Measurements from ENCODE around the gene CARMIL3.

The CARMIL3 gene

DNA sequence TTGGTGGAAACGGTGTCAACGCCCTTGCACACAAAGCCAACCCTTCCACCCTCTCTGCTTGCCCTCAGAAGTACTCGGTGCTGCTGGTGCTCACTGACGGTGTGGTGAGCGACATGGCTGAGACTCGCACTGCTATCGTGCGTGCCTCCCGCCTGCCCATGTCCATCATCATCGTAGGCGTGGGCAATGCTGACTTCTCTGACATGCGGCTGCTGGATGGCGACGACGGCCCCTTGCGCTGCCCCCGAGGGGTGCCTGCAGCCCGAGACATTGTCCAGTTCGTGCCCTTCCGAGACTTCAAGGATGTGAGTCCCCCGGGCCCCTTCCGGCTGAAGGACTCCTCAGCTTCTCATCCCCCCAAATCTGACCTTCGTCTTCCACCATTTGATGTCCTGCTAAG, 25.3 kb downstream of the CARMIL3 start:
- no peak for DNase-seq

DNA sequence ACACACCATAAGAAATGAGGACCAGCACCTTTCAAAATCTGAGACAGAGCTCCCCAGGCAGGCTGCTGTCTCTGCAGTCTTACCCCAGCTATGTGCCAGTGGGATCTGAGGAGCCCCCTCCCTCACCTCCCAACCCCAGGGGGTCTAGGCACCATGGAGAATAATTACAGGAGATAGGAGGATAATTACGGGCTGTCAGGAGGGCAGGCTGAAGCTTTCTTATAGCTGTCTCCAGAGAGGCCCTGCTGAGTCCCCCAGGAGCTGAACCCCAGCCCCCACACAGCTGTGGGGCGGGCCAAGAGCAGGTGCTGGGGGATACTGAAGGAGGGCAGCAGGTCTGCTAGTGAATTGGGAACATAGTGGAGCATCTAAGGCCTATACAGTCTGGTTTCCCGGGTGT, 26.3 kb downstream of the CARMIL3 start:
- DNase-seq = no peak

DNA sequence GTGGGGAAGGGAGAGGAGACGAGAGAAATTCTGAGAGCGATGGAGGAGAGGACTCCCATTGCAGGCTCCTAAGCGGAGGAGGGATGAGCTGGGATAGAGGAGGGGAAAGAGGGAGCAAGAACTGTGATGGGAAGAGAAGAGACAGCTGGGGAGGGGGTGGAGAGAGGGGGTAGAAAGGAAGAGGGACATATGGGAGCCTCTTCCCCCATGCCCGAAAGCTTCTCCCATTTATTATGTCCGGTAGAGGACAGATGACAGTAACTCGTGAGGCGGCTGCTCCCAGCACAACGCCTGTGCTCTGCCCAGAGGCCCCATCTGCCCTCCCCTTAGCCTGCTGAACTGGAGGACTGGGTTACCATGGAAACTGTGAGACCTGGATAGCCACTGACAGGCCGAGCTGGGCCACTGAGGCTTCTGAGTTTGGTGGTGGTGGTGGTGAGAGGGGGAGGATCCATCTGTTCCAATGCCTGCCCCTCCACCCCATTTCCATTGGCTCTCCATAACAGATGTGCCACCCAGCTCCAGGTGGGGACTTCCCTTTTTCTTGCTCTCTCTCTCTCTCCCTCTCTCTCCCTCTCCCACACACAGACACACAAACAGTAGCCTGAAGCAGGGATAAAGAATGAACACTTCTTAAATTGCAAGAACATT, 27.8 kb downstream of the CARMIL3 start:
- no peak for DNase-seq

DNA sequence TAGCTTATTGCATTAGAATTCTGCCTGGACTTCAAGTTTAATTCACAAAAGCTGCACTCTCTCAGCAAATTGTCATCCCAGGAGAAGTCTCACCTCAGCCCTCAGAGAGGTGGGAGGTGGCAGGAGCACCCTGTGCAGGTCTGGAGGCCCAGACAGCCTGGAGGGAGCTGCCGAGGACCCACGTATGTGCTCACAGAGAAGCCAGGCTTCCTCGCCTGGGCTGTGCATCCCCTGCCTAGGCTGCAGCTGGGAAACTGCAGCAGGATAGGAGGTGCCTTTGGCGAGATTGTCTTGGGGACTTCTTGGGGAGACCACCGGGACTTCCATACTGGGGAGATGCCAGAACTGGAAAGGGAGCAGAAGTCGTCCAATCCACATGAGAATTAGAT, 28.3 kb downstream of the CARMIL3 start:
- no peak for DNase-seq

DNA sequence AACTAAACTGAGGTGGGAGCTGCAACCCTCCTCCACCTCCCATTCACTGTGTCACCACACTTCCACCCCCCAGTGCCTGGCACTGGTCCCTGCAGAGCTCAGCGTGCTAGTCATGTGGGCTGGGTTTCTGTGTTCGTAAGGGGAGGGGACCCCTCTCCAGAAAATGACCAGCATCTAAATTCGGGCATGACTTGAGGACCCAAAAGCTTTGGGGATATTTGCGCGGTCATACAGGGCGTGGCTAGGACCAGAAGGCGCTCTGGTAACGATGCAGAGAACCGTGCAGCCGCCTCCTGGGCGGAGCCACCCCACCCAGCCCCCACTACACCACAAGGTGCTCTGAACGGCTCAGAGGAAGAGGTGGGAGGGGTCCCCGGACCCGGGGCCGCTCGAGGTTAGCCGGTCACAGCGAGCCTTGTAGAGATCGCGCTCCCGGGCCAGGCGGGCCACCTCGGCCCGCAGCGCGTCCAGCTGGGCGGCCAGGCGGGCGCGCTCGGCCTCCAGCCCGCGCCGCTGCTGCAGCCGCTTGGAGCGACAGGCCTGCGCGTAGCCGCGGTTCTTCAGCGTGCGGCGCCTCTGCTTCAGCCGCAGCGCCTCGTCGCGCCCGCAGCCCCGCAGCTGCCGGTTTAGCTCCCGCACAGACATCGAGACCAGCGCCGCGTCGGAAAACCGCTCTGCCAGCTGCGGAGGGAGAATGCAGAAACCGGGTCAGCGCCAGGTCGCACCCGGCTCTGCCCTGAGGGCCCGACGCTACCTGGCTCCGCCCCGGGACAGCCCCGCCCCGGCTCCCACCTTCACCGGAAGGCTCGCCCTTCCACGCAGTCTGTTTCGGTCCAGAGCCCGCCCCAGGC, 29.3 kb downstream of the CARMIL3 start:
- DNase-seq = no peak

DNA sequence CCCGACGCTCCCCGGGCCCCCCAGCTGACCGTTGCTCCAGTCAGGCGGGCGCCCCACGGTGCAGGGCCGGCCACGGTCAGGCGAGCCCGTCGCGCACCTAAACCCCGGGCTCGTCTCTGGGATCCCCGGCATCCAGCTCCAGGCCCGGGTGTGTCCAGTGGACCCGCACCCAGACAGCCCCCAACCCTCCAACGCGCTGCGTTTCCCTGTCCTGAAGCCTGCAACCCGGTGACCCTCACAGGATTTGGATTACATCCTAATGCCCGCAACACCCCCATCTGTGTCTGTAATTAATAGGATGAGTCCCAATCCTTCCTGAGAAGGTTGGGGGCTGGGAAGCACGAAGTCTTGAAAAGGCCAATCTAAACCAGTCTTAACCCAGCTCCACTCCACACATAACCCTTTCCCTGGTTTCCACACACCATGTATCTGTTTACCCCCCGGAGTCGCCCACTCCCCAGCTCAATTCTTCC, 30.0 kb downstream of the CARMIL3 start:
- DNase-seq = no peak

DNA sequence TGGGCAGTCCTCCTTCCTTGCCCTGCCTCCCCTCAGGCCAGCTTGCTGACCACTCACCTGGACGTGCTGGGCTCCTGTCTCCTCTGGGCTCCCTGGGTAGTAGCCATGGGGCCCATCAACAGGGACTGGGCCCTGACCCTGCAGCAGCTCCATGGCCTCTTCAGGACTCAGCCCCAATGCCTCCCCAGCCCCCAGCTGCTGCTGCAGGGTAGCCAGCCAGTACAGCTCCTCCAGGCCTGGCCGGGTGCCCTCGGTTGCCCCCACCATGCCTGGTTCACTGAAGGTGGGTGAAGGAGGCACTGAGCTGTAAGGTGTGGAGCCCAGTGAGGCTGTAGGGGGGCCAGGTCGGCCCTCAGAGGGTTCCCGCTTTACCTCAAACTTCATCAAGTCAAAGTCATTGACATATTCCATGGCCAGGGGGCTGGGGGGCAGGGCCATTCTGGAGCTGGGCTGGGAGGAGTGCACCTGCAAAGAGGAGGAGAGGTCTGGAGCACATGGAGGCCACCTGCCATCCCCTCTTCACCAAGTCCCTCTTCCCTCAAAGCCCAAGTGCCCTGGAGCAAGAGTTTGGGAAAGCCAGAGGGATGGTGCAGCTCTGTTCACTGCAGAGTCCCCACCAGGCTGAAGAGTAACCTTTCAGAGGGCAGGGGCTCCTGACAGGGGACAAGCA, 30.7 kb downstream of the CARMIL3 start:
- DNase-seq = no peak

DNA sequence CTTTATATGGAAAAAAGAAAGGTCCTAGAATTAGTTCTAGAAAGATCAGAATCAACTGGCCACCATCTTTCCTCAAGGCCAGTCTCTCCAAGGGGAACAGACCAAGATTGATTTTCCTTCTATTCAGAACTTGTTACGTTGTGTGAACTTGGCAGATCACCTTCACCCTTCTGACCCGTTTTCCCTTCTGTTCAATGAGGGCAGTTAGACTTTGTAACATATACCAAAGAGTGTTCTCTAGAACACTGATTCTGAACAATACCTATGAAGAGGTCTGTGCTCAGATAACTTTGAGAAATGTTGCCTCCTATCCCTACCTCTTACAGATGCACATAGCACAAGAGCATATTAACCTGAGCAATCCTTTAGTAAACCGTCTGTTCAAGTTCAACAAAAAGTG, 31.7 kb downstream of the CARMIL3 start:
- DNase-seq = no peak

DNA sequence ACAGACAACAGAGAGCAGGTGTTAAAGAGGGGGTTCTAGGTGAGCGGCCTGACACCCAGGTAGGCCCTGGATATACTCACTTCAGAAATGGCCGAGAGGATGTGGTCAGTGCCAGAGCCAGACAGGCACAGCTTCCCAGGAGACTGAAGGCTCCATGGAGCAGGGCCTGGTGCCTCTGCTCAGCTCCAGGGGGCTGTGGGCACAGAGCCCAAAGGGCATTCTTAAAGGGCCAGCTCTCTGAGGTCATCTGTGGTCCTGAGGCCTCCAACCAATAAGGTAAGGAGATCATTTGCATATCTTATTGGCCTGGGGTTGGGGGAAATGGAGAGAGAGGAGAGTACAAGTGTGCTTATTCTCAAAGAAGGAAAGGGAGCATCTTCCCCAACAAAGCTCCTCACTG, 32.6 kb downstream of the CARMIL3 start:
- DNase-seq = no peak

DNA sequence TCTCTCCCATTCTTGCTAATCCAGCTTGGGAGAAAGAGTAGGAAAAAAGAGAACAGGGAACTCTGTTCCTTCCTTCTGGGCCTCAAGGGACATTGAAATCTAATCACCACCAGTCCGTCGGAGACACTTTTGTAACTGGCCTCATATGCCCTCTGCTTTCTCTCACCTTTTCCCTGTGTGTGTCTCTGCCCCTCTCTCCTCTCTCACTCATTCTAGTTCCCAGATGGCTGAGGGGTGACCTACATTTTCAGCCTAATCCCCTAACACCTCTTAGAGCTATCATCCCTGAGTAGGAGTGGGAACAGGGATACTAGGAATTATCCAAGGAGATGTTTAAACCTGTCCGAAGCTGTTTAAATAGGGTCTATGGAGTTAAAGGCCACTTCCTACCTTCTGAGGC, 33.4 kb downstream of the CARMIL3 start:
- DNase-seq = no peak

DNA sequence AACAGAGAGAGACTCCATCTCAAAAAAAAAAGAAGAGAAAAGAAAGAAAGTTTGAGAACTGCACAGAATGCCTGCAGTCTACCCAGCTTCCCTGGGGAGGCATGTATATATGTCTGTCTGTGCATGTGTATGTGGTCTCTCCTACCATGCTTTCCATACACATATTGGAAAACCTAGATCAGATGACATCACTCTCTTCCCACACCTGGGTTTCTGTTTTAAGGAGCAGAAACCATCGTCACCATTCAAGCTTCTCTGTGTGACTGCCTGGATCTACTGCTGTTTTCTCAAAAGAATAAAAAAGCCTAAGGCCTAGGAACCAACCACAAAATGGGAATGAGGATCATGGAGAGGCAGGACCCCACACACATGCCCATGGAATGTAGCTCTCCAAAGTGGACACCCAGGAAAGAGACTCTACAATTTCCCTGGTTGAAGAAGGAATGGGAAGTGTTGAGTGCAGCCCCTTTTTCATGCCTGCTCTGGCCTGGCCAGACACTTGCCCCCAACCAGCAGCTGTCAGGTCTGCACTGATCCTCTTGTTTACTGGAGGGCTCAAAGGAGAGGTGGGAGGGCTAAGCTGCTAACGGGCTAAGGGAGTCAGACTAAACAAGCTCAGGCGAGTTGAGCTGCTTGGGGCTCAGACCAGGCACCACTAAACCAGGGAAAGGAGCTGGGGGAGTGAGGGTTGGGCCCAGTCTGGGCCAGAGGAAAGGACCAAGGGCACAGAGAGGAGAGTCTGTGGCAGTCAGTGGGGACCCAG, 34.6 kb downstream of the CARMIL3 start:
- no peak for DNase-seq

DNA sequence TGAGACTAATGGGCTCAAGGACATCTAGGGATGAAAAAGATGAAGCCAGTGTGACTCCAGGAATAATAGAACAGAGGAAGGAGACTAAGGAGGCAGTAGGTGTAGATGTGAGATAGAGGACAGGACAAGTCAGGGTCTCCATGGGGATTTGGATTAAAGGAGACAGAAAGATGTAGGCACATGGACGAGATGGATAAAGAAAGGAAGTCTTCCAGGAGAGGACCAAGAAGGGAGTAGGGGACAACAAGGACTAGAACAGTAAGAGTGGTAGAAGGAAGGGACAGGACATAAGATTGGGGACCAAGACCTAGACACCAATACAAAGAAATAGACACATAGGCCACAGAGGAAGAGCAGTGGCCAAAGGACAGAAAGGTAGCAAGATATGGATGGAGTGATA, 35.2 kb downstream of the CARMIL3 start:
- no peak for DNase-seq

DNA sequence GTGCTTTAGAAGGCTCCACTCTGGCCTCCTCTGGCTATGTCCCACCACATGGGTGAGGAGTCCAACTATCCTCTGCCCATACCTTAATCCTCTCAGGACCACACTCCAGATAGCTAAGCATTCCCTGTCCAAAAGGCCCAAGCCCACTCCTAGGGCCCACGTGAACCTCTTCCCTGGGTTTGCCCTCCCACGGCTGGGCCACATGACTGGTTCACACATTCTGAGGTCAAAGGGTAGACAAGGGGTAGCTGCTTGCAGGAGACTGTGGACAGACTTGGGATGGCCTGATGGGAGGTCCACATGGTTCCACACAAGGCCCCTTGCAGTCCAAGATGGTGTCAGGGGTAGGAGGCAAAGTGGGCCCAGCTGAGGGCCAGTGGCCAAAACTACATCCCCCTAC, 36.3 kb downstream of the CARMIL3 start:
- no peak for DNase-seq

DNA sequence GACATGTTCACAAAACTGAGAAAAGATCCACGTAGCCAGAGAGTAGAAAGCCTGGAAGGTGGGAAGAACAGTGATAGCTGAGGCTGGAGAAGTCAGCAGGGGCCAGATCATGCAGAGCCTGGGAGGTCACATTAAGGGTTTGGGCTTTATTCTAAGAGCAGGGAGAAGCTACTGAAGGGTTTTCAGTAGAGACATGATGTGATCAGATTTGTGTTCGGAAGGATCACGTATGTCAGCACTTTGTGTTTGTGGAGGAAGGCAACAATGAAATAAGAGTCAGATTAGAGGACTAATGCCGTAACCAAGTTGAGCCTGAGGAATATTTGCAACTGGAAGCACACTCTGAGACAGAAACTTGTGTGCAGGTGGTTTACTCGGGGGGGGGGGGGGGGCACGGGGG, 38.1 kb downstream of the CARMIL3 start:
- DNase-seq = no peak

DNA sequence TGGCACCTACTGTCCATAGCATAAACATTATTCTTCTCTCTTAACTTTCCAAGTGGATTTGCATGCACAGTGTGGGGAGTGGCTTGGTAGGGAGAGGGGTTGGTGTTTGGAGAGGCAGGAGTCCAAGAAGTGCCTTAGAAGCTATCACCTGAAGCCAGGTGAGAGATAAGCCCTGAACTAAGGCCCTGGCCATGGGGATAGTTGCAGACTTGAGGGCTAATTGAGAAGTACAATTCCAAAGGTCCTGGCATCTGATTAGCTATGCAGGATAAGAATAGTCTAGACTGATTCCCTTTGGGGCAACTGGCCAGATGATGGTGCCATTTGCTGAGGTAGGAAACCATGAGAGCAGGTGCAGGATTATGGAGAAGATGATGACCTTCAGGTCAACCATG, 40.3 kb downstream of the CARMIL3 start:
- no peak for DNase-seq

DNA sequence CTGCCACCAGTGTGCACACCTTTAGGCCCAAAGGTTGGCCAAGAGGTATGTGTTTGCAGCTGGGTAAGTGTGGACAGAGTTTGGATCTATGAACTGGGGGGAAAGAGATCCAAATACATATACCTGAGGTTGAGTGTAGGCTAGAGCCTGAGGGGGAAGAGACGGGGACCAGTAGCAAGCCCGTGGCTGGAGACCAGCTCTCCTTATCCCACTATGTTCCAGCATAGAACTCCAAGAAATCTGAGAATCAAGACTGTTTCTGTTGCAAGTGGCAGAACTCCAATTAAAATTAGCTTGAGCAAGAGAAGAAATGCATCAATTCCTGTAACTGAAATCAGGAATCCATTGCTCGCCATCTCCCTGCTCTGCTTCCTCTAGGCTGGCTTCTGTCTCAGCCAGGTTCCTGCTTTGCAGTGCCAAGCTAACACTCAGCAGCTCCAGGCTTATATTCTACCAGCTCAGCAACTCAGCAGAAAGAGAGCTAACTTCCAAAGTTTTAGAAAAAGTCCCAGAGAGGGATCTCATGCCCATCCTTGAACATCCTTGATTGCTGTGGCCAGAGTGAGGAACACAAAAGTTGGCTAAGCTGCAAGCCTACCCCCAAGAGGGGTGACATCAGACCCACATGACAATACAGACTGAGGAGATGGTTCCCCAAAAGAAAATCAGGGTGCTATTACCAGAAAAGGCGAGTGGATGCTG, 40.8 kb downstream of the CARMIL3 start:
- DNase-seq = no peak

DNA sequence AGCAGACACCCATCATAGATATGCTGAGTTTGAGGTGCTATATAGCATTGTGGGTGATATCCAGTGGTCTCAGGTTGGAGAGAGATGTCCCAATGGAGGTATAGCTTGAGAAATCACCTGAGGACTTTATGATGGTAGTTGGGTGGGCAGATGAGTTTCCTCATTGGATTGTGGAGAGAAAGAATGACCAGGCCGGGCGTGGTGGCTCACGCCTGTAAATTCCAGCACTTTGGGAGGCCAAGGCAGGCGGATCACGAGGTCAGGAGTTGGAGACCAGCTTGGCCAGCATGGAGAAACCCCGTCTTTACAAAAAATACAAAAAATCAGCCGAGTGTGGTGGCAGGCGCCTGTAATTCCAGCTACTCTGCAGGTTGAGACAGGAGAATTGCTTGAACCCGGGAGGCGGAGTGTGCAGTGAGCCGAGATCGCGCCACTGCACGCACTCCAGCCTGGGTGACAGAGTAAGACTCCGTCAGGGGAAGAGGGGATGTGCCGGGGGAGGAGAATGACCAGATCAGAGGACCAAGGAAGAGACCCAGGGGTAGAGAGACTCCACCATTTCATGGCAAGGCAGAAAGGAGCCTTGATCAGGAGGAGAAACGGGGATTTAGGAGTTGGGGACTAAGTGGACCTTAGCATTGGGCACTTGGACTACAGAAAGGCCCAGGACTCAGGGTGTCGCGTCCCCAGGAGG, 41.5 kb downstream of the CARMIL3 start:
- no peak for DNase-seq

DNA sequence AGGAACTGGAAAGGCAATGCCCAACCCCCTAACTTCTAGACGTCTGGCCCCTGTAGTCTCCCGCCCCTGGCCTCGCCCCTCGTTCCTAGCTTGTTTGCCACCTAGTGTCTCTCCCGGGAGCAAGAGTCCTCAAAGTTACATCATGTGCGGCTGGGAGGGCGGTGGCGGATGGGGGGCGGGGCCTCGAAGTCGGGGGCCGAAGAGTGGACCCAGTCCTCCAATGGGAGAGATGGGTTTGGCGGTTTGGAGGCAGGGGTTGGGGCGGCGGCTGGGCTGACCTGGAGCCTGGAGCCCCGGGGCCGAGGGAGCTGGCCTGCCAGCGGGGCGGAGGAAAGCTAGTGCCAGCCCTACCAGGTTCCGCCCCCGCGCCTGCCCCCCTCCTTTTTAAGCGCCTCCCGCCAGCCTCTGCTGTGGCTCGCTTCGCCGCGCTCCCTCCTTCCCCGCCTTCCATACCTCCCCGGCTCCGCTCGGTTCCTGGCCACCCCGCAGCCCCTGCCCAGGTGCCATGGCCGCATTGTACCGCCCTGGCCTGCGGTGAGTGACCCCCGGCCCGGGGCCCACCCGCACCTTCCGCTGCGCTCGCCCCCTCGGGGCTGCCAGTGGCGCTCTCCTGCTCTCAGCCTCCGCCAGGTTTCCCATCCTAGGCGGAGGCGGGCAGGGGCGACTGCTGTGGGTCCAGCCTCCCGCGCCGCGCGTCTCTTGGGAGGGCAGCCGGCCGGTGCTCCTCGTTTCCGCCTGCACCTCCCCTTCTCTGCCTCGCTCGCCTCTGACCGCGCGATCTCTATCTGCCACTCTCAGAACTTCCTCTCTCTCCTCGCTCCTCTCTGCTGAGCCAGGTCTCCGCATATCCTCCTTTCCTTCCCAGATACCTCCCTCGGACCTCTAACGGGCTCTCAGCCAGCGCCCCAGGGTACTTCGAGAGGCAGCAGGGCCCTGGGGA, 42.4 kb downstream of the CARMIL3 start, which contains the start of gene PCK2:
Gene PCK2, plus strand, starts transcription at position 411 of the 940 bp plus-strand sequence. Its CDS starts 95 bp downstream, at position 506.
- DNase-seq = peak; percentile 35

DNA sequence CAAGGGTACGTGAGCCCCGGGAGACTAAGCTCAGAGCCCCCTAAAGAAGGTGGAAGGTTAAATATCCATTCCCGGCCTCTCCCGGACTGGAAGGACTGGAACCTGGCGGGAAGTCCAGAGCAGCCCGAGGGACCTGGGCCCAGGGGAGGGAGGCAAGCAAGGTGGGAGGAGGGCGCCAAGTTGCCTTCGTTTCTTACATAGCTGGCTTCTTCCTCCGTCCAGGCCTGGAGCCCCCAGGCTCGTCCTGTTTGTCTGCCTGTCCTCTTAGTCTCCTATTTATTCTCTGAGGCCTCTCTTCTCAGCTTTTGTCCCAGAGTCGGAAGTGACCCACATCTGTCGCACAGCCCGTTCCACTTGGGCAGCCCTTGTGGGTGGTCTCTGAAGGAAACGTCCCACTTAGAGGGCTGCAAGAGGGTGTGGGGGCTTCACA, 43.0 kb downstream of the CARMIL3 start:
- no peak for DNase-seq

DNA sequence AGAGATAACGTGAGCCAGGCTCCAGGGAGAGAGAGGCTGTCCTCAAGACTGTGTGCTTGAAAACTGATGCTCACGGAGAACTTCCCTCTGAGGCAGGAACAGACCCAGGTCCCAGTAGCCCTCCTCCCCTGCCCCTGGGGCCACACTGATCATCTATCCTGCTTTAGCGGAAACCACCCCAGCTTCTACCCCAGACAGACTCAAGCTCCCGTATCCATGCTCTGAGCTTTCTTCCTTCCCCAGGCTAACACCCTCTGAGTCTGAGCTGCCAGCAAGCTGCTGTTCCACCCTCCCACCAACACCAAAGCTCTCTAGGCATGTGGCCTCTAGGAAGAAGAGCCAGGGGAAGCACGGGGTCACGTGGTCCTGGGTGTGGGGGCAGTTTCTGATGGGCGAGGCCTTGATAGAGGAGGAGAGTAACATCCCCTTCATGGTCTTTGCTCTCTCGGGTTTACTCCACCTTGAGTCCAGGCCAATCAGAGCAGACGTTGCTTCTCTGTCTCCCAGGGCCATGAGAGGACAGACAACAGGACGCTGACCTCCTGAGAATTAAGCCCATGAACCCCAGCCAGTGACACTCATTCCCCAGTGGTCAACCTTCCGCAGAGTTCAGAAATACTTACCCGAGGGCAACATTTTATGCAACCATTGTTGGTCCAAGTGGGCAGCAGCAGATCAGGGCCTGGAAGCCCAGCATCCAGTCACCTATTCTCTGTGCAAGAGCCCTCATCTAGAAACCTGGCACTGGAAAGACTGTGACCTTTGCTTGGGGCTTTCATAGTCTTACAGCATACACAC, 43.7 kb downstream of the CARMIL3 start:
- no peak for DNase-seq
